ENCODE measurements around the gene KDM4B.

Gene KDM4B

GRCh38 chr19:5052945-5053485 lies 84.1 kb downstream of the KDM4B start:
- DNase-seq = no peak

DNA sequence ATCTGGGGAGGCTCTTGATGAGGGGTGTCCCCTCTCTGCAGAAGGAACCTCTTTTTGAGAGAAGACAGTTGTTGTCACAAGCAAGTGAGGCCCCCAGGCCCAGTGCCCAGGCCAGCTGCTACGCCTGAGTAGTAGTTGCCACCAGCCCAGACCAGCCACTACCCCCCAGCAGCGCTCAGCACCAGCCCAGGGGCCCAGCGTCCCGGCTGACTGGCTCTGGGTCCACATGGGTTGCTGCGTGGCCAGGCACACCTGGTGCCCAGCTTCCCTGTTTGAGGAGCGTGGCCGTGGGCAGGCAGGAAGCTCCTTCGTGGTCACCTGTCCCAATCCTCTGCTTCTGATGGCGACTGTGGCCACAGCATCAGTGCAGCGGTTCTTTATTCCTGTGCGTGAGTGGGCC lies 84.7 kb downstream of the KDM4B start:
- no peak for DNase-seq

DNA sequence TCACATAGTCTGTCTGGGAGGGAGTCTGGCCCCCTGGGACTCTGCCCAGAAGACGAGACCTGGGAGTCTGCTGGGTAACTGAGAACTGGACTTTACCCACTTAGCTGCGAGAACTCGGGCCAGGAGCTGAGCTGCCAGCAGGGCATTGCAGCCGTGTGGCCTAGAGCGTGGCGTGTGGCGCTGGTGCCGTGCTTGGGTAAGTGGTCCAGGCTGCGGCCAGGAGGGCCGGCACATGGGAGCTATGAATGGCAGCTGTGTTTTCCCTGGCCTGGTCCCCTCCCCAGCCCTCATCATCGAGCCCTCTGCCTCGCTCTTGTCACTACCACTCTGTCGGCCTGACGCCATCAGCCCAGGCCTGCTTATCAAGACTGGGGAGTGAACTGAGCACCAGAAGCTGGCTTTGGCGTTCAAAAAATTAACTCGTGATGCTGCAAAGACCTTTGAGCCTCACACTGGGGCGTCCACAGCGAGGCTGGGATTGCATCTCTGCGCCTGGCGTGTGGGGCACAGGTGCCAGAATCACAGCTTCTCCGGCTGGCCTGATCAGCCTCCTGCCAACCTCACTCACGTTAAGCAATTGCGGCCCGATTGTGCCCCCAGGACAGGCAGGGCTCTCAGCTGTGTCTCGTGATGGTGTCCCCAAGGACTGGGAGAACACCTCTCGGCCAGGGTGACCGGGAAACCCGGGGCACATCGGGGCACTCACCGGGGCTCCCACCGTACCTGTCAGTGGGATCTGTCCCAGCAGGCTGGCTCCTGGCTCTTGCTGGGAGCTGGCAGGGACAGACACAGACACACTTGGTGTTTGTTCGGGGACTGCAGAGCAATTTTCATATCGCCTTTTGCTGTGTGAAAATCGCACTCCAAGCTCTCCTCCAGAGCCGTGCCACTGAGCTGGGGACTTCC lies 85.9 kb downstream of the KDM4B start:
- no peak for DNase-seq

DNA sequence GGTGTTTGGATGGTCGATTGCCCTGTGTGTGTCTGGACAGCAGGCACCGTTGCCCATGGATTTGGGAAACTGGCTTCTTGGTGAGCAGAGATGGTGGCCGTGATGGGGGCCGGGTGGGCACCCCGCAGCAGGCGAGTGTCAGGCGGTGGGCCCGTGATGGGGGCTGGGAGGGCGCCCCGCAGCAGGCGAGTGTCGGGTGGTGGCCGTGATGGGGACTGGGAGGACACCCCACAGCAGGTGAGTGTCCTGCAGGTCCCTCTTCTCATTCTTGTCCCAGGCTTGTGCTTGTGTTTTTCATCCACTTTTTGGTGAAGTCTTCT lies 86.5 kb downstream of the KDM4B start:
- no peak for DNase-seq

- no peak for DNase-seq
Observed at GRCh38 chr19:5057860-5058259, 88.9 kb downstream of the KDM4B start.

GRCh38 chr19:5058521-5059212 lies 89.8 kb downstream of the KDM4B start:
- DNase-seq = no peak

- DNase-seq = no peak
Observed at GRCh38 chr19:5059213-5059574, 90.3 kb downstream of the KDM4B start.

DNA sequence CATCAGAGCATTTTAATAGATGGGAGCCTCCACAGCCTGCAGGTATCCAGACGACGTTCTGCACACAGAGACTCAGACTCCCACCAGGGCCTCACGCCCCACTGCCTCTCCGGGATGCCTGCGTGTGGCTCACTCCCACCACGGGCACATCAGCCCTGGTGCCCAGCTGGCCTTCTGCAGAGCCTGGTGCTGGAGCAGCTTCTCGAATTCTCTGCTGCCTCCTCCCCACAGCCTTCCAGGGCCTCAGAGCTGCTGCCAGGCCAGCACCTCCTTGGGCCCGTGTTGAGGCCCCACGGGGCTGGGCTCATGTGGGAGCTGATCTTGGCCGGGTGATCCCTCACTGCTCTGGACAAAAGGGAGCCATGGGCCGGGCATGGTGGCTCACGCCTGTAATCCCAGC lies 90.9 kb downstream of the KDM4B start:
- DNase-seq = no peak

DNA sequence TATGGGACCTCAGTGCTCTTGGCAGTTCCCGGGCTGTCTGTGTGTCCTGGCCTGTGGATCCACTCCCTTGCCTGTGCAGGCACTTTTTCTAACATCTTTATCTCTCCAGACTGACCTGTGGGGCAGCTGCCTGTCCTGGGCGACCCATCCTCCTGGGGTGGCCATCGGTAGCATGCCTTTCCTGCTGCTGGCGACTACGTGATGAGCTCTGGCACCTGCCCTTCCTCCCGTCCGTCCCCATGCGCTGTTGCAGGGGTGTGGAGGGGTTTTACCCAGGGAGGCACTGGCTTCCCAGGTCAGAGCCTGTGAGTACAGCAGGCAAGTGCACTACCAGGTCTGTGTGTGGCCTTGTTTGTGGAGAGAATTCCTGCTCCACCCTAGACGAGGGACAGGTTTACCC lies 93.3 kb downstream of the KDM4B start:
- no peak for DNase-seq

- DNase-seq = no peak
Observed at GRCh38 chr19:5062799-5063198, 93.9 kb downstream of the KDM4B start.

DNA sequence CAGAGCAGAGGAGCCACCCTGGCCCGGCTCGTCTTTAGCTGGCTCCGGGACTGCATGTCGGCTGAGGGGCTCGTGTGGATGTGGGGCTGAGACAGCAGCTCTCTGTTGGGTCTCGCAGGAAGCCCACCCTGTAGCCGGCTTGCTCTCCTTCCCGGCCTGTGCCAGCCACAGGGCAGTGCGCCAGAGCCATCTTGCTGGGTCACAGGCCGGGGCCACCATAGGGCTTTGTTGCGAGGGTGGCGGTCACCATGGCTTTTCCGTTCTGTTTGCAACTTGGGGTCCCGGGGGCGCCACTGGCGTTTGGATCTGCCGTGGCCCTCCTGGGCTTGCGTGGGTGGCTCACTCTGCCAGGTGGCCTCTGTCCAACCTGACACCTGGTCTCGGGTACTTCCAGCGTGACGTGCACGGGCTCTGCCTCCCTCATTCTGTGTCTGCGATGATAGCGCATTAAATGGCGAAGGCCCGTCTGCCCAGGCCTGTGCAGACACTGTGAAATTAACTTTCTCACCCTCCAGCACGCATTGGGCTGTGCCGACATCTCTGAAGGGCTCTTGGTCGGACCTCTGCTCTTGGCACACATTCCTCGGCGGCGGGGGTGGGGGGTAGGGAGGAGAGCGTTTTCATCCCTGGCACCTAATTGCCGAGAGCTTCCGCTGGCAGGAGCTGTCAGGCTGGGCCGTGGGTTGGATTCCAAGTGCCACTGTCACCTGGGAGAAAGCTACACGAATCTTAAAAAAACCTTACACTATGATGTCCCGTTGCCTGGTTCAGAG lies 95.1 kb downstream of the KDM4B start:
- DNase-seq = no peak

- DNase-seq = no peak
Observed at GRCh38 chr19:5064896-5065295, 96.0 kb downstream of the KDM4B start.

DNA sequence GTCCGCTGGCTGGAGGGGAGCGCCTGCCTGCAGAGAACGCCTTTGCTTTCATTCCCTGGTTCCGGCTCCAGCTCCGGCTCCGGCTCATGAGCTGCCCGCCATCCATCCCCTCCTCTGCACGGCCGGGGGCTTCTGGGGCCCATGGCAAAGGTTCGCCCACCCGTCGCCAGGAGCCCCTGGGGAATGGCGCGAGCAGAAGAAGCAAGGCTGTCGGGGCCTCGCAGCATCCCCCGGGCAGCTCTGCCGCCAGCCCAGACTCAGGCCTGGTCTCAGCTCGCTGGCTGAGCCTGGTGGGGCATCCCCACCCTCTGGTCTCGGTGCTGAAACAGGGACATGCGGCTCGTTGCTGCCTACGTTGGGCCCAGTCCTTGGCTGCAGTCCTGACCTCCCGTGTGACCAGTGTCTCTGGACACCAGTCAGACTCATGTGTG lies 96.8 kb downstream of the KDM4B start:
- no peak for DNase-seq

DNA sequence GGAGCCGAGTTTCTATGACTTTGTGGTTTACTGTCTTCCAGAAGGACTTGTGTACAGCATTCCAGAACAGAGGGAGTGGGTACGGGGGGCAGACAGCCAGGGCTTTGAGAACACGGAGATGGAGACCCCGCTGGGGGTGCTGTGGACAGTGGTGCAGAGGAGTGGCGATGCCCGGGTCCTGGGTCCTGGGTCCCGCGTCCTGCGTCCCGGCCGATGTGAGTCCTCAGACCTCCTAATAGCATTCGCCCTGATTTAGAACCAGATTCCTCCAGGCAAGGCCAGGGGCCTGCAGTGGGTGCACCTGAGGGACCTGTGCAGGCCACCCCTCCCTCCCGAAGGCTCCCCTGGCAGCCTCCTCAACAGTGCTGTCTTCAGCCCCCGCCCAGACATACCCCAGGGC lies 97.9 kb downstream of the KDM4B start:
- no peak for DNase-seq

- DNase-seq = no peak
Observed at GRCh38 chr19:5067678-5068077, 98.8 kb downstream of the KDM4B start.

DNA sequence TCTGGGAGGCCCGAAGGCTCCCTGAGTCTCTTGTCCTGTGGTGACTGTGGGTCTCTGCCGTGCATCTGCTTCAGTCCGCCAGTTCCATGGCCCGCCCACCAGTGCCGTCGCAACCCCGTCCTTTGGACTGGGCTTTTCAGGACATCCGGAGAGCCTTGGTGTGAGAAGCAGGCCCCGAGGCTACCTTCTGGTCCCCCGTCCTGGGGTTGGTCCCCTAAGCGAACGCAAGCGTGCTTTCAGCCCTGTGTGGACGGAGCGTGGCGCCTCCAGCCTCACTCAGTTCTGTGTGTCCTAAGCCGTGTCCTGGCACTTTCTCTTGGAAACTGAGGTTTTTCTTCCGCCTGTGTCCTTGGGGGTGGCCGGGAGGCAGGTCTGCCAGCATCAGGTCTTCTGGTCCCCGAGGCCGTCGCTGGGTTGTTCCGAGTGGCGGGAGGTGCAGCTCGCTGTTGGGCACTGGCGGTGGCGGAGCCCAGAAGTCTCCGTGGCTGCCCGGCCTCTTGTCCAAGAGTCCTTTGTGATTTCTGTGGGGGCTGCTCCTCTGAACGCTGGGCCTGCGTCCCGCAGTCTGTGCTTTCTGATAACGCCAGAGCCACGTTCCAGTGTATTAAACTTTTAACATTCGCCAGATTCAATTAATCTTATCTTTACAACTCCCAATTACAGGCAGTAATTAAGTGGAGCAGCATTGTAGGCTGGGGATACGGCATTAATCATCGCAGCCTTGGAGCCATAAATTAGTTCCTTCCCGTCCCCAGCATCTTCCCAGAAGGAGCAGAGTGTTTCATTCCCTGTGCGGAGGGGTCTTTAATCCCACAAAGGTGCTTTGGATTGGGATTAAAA lies 99.5 kb downstream of the KDM4B start:
- no peak for DNase-seq

- DNase-seq = no peak
Observed at GRCh38 chr19:5070331-5070730, 101.4 kb downstream of the KDM4B start.

- no peak for DNase-seq
Observed at GRCh38 chr19:5070930-5071329, 102.0 kb downstream of the KDM4B start.

DNA sequence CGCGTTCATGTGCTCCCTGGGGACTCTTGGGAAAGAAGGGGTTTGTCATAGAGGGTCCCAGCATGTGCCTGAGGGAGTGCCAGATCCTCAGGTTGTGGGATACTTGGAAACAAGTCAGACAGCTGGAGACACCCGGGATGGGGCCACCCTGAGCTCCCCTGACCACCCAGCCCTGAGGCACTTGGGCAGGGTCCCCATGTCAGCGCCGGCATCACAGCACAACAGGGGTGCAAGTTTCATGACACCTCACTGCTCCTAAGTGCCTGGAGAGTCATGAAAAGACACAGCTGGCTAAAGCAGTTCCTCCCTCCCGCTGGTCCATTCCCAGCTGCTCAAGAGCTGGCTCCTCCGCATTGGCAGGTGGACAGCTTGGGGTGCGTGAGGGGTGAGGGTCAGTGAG lies 102.7 kb downstream of the KDM4B start:
- no peak for DNase-seq

- no peak for DNase-seq
Observed at GRCh38 chr19:5072115-5072514, 103.2 kb downstream of the KDM4B start.

- DNase-seq = no peak
Observed at GRCh38 chr19:5073153-5073844, 104.4 kb downstream of the KDM4B start.

DNA sequence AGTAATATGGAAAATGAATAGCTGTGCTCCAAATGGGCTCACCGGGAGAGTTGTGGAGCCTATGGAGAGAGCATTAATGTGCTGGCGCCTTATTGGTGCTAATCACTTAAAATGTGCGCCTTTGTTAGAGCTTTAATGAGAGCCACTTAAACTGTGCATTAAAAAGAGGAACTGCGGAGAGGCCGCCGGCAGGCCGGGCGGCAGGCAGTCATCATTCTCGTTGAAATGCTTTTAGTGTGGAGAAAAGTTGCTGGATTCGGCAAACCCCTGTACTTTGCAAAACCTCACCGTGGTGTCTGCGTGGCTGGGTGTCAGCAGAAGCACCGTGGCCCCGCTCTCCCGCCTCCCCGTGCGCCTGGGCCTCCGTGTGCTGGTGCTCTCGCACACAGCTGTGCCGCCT lies 105.5 kb downstream of the KDM4B start:
- DNase-seq = no peak

Data from activated CD4-positive, alpha-beta T cell treated with anti-CD3 and anti-CD28 coated beads, Interleukin-2, amount 50 U/mL, for 1 hour (primary cell).